ENCODE data around the gene IL9.

Gene IL9

DNA sequence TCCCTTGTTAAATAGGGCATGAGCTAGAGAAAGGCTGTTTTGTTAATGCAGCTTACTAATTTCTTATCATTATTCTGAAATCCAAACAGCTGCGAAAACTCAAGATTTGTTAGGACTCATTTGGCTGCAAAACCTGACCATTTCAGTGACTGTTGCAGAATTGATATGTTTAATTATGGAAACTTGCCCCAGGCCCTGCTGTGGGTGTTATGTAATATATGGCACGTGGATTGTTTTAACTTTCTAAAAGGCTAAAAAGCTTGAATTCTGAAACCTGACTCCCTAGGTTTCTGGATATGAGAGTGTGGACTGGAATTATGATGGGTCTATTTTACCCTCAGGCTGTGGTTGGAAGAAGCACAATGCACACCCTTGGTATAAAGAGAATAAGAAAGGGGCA is 4.4 kb downstream of the IL9 start:
- no peak for DNase-seq (ENCODE audit: low spot score)

DNA sequence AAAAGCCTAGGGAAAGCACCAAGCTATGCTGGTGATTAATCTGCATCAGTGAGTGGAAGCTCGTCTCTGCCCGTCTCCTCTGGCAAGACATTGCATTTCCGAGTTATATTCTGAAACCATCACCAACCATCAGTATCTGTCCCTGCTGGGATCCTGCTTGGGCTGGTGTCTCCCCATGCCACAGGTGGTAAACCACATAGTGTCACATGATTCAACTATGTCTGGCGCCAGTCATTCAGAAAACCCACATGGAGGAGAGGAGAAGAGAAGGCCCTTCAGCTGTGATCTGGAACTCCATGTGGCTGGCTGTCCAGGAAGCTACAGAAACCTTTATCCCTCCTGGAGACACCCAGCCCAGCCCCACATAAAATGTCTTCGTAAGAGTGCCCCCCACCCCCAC is 4.8 kb downstream of the IL9 start:
- DNase-seq (ENCODE audit: low spot score): no peak

DNA sequence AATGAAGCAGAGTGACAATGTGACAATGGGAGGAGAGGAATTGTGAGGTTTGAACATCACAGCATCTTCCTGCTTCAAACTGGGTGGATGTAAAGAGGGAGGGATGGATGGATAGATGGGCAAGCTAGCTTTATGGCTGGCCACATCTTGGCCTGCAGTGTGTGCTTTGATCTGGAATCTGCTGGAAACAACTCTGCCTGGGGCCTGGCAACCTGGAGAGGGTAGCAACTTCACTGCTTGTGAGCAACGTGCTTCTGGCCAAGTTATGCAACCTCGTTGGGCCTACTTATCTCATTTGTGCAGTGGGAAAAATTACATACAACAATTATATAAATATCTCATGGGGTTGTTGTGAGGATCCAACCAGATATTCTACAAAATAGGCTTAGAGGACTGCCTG is 5.3 kb downstream of the IL9 start:
- no peak for DNase-seq (ENCODE audit: low spot score)

DNA sequence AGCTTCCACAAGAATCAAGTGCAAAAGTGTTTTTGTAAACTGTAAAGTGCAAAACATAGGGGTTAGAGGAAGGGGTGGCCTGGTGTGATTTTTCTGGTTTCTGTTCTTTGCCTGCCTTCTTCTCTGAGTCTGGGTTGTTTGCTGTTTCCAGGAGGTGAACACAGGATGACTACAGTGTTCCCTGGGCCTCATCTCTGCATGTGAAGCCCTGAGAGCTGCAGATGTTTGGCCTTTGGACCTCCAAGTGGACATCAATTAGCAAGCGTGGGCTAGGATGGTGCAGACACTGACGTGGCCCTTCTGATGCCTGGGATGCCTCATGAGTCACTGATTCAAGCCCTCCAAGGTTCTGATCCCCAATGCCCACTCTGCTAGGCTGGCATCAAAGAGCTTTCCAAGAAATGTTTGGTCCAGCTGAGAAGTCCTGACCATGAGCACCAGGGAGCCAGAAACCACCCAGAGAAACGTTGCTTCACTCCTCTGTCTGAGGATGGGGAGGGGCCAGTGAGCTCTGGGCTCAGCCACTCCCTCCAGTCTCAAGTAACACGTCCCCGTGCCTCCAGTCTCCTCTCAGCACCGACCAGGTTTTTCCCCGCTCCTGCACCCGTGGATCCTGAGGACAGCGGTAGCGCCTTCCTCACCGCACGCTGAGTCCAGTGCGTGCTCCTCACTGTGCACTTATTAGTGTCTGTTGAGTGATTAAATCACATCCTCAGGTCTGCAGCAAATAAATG is 7.6 kb downstream of the IL9 start:
- DNase-seq (ENCODE audit: low spot score): peak; percentile 65

DNA sequence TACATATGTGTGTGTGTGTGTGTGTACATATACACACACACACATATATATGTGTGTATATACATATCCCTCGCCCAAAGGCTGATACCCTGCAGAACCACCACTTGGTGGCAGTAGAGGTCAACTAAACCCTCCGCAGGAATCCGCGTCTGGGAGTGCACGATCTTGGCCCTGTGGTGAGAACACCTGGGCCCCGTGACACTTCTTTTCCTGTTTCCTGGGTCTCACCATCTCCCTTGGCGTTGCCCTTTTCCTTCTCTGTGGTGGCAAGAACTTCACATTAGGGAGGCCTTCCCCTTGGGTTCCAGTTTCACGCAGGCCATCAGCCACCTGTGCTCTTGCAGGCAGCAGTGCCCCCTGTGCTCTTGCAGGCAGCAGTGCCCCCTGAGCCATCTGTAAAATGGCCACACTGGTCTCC is 8.2 kb downstream of the IL9 start:
- peak; percentile 73 for DNase-seq (ENCODE audit: low spot score)

DNA sequence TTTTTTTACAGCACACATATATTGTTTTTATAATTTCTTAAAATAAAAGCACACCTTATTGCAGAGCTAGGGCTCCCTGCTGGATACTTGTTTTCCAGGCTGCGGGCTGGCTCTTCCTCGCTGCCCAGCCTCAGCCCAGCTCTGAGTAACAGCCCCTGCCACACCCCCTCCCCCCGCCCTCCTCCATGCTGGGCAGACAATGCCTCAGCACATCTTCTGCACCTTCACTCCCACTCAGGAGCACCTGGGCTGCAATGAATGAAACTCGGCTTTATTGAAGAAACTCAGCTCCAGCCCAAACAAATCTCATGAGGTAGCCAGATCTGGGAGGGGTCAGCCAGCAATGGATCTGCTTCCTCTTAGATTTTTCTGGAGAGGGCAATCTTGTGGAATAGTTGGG is 9.5 kb downstream of the IL9 start:
- no peak for DNase-seq (ENCODE audit: low spot score)

DNA sequence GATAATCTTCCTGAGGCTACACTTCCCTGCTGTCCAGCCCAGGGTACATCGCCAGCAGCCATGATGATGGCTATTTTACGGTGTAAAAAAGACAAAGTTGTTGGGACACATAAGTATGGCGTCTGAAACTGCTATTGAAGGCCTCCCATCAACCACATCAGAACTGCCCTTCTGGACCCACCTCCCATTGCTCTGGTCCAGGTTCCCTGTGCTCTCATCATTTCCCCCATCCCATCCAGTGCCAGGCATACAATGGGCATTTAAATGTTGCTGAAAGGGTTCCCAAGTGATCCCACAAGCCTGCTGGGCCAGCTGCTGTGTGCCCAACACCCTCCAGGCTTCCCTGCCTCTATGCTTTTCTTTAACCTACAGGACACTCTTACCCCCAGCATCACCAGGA is 10.6 kb downstream of the IL9 start:
- no peak for DNase-seq (ENCODE audit: low spot score)

DNA sequence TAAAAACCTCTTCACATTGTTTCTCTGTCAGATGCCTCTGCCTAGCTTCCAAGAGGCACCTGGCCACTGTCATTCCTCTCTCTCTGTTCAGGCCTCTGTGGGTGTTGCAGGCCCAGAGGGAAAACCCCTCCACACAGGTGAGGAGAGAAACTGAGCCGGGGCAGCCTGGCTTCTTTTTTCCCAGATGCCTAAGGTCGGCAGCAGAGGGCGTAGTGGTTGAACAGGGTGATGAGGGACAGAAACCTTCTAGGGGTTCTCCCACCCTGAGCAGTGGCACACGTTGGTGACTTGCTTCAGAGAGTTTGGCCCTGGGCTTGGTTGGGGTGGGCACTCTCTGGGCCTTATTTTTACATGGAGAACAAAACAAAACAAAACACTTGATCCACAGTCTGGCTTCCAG is 12.2 kb downstream of the IL9 start:
- DNase-seq (ENCODE audit: low spot score): no peak

DNA sequence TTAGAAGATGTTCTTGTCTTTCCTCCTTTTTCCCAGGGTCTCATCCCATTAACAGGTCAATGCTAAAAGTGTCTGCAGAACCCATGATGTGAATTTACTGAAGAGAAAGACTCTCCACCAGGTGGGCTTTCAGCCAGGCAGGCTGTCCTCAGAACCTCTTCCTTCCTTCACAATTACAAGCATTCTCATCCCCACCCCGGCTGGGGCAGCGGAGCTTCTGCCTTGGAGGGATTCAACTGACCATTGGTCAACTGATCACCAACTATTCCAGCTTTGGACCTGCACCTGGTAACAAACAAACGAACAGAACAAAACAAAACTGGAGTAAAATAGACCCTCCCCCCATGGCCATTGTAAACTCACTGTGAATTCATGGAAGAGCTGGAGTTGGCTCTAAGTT is 12.6 kb downstream of the IL9 start:
- no peak for DNase-seq (ENCODE audit: low spot score)

DNA sequence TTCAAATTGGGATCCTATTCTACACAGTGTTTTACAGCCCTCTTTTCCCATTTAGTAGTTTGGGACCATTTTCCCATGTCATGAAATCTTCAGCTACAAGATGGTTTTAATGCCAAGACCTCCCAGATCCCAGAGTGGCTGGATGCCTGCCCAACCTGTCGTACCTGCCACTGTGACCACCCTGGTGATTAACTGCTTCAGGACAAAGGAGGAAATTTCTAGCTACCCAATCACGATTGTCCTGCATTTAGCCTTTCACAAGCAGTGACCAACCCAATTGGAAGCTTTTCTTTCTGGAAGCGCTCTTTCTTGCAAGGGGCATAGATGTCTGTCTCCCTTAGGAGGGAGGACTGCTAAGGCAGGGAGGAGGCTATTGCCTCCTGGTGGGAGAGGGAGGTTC is 13.8 kb downstream of the IL9 start:
- no peak for DNase-seq (ENCODE audit: low spot score)

DNA sequence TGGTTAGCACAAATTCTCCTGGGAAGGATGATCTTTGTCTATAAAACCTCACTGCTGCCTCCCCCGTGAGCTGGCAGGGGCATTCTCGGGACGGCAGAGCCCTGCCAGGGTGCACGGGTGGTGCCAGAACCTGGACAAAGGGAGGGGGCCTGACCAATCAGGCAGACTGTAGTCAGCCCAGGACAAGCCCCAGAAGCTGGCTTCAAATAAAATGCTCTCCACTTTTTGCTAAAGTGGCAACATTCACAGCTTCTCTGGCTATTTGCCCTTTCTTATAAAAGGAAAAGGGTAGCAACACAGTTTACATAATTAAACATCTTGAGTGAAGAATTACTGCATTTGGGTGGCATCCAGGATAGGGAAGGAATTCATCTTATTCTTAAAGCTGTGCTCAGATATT is 14.4 kb downstream of the IL9 start:
- DNase-seq (ENCODE audit: low spot score): no peak

DNA sequence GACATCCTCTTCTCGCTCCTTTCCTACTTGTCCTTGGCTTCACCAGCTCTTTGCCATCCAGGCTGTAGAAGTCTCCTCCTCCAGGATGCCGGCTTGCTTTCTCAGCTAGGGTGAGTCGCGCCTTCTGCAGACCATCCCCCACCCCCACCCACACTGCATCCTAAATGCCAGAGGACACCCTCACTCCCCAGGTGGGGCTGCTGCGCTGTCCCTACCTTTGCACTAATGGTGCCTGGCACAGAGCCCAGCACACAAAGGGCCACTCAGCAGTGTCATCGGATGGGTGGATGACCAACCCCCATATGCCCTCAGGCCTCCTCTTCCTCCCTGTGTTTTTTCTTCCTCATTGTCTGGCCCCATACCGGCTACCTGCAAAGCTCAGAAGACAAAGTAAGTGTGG is 14.8 kb downstream of the IL9 start:
- DNase-seq (ENCODE audit: low spot score): no peak

DNA sequence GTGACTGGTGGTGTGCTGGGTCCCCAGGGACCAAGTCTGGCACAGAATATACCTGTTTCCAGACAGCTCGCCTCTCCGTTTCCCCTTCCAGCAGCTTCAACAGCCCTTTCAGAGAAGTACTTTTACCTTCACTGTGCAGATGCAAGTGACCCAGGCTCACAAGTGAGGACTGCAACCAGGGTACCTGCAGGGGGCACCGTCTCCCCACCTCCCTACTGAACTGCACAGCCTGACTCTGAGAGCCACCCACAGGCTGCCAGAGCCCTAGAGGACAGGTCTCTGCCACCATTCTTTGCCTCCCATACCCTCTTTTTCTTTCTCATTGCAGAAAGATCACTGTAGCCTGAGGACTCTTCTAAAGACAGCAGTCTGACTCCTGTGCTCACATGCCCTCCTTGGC is 15.4 kb downstream of the IL9 start:
- no peak for DNase-seq (ENCODE audit: low spot score)

DNA sequence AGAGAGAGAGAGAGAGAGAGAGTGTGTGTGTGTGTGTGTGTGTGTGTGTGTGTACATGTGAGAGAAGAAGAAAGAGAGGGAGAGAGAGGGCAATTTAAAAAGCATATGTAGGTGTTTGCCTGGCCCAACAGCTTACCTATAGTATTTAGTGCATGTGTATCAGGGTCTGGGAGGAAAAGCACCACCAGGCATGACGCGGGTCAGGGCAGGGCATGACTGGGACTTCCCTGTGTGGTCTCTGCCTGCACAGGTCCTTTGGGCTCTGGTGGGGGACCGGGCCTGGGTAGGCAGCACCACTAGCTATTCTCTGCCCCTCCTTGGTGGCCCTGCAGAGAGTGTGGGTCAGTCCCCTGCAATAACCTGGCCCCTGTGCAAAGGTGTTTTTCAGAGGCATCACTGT is 16.1 kb downstream of the IL9 start:
- DNase-seq (ENCODE audit: low spot score): no peak

DNA sequence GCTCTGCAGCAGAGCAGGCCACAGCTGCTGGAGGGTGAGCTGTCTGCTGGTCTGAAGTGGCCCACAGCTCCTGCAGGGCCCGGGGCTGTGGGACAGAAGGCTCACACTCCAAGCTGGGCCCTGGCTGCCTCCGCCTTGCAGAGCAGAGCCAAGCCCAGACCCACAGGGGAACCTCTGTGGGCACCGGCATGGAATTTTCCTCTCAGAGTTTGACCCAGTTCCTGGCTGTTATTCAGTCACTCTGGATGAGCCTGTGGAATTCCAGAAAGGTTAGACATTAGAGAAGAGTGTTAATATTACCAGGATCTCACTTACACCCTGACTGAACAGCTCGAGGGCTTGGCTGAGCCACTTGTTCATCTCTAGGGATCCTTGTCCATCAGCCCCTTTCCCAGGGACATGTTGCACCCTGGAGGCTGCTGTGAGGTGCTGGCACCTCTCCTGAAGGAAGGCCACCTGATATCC is 17.5 kb downstream of the IL9 start:
- no peak for DNase-seq (ENCODE audit: low spot score)

DNA sequence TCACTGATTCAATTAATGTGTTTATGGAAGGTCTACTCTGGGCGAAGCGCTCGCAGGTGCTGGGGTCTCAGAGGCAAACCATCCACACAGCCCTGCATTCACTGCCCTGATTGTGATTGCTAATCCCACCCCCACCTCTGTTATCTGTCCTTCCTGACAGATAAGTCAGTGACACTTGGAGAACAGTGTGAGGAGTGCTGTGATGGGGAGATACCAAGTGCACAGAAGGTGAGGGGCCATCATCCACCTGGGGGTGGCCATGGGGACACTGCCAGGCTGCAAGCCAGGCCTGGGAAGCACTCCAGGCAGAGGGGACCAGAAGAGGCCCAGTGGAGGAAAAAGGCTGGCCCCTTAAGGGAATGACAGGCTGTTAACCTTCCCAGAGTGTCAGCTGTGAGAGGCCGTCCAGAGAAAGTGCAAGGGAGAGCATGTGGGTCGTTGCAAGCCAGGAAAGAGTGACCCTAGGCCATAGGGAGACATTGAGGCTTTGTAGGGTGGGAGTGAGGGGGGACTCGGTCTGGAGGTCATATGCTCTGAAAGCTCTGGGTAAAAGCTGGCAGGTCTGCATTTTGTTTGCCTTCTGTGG is 18.0 kb downstream of the IL9 start:
- DNase-seq (ENCODE audit: low spot score): no peak

DNA sequence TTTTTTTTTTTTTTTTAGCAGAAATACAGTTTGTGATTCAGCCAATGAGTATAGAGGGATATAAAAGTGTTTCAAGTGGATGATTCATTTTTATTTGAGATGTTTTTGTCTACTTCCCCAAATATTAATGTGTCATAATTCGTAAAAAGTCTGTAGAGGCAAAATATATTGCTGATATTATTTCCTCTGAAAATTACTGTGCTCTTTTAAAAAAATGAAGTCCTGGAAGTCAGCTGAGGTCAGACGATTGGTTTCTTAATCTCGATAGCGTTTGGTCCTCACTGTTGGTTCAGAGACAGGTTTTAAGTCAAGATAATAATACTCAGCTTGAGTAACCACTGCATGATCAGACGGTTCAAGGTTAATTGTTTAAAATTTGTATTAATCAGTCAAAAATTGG is 19.5 kb downstream of the IL9 start:
- DNase-seq (ENCODE audit: low spot score): no peak

DNA sequence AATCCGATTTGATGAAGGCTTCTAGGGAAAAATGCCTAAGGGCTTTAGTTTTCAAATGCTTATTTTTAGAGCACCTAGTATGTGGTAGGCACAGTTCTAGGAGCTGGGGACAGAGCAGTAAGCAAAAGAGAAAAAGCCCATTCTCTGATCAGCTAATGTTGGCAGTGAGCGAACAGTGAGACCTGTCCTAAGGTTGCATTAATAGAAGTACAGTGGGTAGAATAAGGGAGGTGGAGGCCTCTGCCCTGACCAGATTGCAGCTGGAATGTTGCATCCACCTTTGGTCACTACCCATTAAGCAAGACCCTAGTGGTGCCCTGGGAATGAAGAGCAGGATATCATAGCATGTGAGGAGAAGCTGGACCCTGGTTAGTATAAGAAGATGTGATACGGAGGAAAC is 20.1 kb downstream of the IL9 start:
- no peak for DNase-seq (ENCODE audit: low spot score)

DNA sequence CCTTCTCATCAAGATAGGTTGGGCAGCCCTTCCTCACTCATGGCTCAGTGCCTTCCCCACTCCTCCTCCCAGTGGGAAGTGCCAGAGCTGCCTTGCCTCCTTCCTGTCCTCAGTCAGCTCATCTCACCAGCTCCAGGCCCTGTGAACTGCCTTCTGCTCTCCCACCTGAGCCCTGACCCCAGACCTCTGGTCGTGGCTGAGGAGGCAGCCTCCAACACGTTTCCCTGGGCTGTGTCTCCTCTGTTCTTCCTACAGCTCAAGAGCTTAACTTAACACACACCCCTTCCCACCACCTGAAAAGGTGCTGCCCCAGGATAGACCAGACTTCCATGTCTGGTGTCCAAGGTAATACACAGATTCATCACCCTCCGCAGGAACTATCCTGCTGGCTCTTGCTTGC is 21.2 kb downstream of the IL9 start:
- DNase-seq (ENCODE audit: low spot score): no peak

DNA sequence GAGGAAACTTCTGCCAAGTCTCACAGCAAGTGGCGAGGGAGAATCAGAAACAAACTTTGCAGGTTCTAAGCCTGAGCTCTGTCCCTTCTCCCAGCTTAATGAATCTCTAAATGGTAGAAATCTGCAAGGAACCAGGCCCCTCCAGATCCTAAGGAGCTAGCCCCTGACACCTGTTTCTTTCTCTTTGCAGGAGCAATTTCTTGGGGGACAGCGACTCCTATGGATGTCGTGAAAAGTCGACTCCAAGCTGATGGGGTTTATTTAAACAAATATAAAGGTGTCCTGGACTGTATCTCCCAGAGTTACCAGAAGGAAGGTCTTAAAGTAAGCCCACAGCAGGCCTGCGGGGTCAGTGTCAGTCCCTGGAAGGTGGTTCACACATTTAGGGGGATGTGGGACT is 21.8 kb downstream of the IL9 start:
- DNase-seq (ENCODE audit: low spot score): no peak

DNA sequence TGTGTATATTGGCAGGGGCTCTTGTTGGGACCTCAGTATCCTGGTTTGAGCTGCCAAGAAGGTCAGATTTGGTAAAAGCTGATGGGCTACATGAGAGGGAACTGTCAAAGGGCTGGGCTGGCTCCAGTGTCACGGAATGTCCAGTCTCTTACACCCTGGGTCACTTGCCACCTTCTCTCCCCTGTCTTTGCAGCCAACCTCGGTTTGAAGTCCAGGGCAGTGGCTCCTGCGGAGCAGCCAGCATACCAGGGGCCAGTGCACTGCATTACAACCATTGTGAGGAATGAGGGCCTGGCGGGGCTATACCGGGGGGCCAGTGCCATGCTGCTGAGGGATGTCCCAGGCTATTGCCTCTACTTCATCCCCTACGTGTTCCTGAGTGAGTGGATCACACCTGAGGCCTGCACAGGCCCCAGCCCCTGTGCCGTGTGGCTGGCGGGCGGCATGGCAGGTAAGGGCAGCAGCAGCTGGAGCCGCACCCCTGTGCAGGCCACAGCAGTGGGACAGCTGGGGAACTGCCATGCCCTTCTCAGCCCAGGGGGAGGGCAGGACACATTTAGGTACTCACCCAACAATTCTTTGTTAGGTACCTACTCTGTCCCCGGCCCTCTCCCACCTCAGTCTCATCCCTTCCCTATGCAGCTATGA is 24.2 kb downstream of the IL9 start:
- DNase-seq (ENCODE audit: low spot score): no peak

DNA sequence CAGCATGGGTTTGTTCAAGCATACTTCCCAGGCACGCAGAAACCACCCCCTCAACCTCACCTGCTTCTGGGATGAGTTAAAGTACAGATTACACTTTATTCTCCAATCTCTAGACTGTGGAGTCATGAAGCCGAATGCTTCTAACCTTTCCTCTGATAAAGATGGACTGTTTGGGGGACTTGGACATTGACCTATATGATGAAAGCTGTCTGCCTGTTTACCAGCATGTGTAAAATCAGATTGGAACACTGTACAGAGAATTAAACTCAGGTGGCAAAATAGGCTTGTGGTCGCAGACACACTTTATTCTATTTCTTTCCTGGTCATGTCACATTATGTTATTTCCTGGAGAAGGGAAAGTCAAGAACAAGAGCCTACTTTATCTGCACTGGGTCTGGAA is 25.7 kb downstream of the IL9 start:
- no peak for DNase-seq (ENCODE audit: low spot score)

DNA sequence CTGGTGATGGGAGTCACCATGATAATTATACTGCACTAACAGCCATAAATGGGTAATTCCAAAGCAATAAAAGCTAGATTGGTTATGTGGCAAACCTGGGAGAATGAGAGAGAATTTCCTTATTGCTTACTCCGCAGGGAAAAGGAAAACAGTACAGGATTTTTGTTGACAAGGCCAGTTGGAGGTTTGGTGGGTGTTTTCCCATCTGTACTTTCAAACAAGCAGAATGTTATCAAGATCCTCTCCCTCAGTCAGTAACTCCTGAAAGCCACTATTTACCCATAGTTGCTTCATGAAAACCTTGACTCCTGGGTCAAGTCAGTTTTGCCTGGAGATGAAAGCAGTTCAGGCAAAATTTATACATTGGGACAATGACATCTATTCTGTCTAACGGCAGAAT is 26.4 kb downstream of the IL9 start:
- no peak for DNase-seq (ENCODE audit: low spot score)

DNA sequence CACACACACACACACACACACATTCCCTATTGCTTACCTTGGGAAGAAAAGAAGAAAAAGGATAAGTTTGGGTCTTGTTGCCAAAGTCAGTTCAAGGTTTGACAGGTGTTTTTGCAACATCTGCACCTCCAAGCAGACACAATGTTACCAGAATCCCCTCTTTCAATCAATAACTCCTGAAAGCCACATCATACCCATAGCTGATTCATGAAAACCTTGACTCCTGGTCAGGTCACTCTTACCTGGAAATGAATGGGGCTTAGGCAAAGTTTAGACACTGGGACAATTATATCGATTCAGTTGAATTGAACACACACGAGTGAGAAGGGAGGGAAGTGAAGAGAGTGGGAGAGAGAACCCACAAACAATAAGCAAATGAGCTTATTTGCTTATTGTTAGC is 27.0 kb downstream of the IL9 start:
- no peak for DNase-seq (ENCODE audit: low spot score)
